HL-60 (cell line): ENCODE data around the gene MTHFD1L.

Experiments
- DNase-seq, 2 experiments: peaks; one replicate each; pipeline ENCODE4 v3.0.0-alpha.2; 2010 to 2020; ENCODE audit warnings: low read depth in 1 of 2, low spot score in 1 of 2
- H3K27ac ChIP-seq: fragments of 250-450 bp; sonication (Bioruptor Pico); replicated peaks from 2 replicates; pipeline ENCODE4 v1.5.1; 2020; ENCODE audit warnings: mild to moderate bottlenecking, moderate library complexity
- H3K27me3 ChIP-seq: fragments of 250-450 bp; sonication (Bioruptor Pico); 2 replicates; pipeline ENCODE4 v1.5.1; 2021; ENCODE audit warnings: mild to moderate bottlenecking, moderate library complexity; ENCODE audit not compliant: insufficient read depth, poor library complexity, severe bottlenecking
- H3K4me3 ChIP-seq: replicated peaks from 2 replicates; pipeline ENCODE4 v1.5.1; 2011; ENCODE audit warnings: mild to moderate bottlenecking, control low read depth, low read length; ENCODE audit not compliant: insufficient read depth
- CTCF ChIP-seq: IDR thresholded peaks from one replicate; pipeline ENCODE4 v1.5.1; 2011; ENCODE audit warnings: low read length, control low read depth, inconsistent platforms; ENCODE audit not compliant: insufficient read depth
- GABPA ChIP-seq: IDR thresholded peaks from 2 replicates; pipeline ENCODE4 v1.6.1; 2012; ENCODE audit warnings: low read depth
- POLR2AphosphoS5 ChIP-seq: IDR thresholded peaks from 2 replicates; pipeline ENCODE4 v1.6.1; 2012; ENCODE audit warnings: low read depth
- SPI1 ChIP-seq: IDR thresholded peaks from 2 replicates; pipeline ENCODE4 v1.6.1; 2012; ENCODE audit warnings: low read depth, mild to moderate bottlenecking, borderline replicate concordance
- TF ChIP-seq, protein P1 (sequence below): IDR thresholded peaks from 2 replicates; pipeline ENCODE4 v1.6.1; 2012; ENCODE audit warnings: low read depth; ENCODE audit not compliant: insufficient replicate concordance

Gene MTHFD1L

GRCh38 chr6:151018911-151019782 lies 153.6 kb downstream of the MTHFD1L start:
- Histone ChIP-seq H3K27me3 (no peaks in the 10 kb centered on the region), H3K4me3 (no peak overlapping the region), H3K27ac (no peak overlapping the region)
- no peak for TF ChIP-seq GABPA
- TF ChIP-seq POLR2AphosphoS5 = no peak
- TF ChIP-seq, protein P1, sequence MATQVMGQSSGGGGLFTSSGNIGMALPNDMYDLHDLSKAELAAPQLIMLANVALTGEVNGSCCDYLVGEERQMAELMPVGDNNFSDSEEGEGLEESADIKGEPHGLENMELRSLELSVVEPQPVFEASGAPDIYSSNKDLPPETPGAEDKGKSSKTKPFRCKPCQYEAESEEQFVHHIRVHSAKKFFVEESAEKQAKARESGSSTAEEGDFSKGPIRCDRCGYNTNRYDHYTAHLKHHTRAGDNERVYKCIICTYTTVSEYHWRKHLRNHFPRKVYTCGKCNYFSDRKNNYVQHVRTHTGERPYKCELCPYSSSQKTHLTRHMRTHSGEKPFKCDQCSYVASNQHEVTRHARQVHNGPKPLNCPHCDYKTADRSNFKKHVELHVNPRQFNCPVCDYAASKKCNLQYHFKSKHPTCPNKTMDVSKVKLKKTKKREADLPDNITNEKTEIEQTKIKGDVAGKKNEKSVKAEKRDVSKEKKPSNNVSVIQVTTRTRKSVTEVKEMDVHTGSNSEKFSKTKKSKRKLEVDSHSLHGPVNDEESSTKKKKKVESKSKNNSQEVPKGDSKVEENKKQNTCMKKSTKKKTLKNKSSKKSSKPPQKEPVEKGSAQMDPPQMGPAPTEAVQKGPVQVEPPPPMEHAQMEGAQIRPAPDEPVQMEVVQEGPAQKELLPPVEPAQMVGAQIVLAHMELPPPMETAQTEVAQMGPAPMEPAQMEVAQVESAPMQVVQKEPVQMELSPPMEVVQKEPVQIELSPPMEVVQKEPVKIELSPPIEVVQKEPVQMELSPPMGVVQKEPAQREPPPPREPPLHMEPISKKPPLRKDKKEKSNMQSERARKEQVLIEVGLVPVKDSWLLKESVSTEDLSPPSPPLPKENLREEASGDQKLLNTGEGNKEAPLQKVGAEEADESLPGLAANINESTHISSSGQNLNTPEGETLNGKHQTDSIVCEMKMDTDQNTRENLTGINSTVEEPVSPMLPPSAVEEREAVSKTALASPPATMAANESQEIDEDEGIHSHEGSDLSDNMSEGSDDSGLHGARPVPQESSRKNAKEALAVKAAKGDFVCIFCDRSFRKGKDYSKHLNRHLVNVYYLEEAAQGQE = no peak
- TF ChIP-seq SPI1 = no peak
- no peak for TF ChIP-seq CTCF
- no peak for DNase-seq

DNA sequence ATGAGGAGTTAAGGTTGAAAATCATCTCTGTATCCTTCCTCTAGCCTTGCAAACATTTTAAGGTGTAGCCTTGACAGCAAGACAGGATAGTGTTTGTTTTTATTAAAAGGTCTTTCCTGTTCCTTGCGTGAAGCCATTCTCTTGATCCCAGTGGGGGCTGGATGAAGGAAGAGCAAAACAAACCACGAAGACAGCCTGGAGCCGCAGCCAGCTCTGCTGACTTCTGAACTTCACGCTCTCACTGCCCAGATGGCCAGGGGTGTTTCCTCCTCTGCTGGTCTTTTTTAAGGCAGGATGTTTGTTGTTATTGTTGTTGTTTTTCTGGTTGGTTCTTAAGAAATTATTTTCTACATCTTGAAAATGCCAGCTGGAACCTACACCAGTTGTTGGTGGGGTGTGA lies 156.4 kb downstream of the MTHFD1L start:
- H3K27ac ChIP-seq = no peak overlapping the region

GRCh38 chr6:151022492-151022891 lies 157.0 kb downstream of the MTHFD1L start:
- H3K27ac ChIP-seq = no peak overlapping the region
- no peaks in the 10 kb centered on the region for H3K27me3 ChIP-seq
- H3K4me3 ChIP-seq = no peak overlapping the region
- TF ChIP-seq POLR2AphosphoS5 (no peak), CTCF (no peak), GABPA (no peak)
- no peak for DNase-seq

More for the DNA sequence above, 156.4 kb downstream of the MTHFD1L start:
- Histone ChIP-seq H3K27me3 (no peaks in the 10 kb centered on the region), H3K4me3 (no peak overlapping the region)
- TF ChIP-seq, protein P1 = no peak
- TF ChIP-seq POLR2AphosphoS5 (no peak), CTCF (no peak), SPI1 (no peak), GABPA (no peak)
- no peak for DNase-seq

DNA sequence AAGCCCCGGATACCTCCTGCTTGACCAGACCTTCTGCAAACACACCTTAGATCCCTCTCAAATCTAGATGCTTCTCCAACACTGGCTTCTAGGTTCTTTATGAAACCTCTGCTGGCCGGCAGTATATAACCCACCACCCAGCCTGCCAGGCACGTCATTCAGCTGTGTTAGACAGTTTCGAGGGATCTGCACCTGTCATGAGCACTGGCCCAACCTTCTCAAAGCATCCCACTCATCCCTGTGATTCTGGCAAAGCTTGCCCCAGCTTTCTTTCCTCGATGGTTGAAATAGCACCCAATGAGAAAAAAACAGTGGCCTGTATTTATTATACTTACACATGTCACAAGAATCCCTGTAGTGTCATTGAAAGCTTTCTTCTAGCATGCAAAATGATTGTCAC lies 157.8 kb downstream of the MTHFD1L start:
- Histone ChIP-seq H3K27me3 (no peaks in the 10 kb centered on the region), H3K27ac (no peak overlapping the region), H3K4me3 (no peak overlapping the region)
- no peak for TF ChIP-seq CTCF
- no peak for TF ChIP-seq SPI1
- TF ChIP-seq, protein P1 = no peak
- no peak for TF ChIP-seq GABPA
- no peak for TF ChIP-seq POLR2AphosphoS5
- DNase-seq = no peak
